ENCODE measurements around the gene GDA.

DNA sequence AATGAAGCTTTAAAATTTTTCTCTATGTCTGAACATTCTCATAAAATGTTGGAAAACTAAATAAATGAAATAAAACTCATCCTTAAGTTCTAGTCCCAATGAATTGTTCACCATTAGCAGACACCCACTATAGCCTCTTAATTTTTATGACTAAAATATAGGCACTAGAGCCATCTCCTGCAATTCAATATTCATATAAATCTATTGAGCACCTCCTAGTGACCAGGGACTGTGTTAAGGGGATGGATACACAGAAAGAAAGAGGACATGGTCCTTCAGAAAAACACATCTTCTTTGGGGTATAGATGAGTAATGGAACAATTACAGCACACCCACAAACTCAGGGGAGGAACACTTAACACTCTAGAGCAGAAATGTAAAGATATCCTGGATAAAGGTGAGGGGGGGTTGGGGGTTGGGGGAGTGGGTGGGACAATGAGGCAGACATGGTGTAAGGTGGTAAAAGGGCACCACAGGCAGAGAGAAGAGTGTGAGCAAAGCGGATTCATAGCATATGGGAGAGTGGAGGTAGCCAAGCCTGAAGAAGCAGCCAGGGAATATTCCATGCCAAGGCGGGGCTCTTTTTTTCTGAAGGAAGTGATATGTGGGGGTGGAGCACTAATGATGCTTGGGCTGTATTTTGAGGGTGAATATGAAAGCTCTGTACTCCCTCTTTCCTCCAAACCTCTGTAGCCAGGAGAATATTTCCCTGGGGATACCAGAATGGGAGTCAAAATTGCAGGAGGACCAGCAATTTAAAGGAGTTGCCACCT lies 3.3 kb upstream of the GDA start:
- TF ChIP-seq CTCF (IDR thresholded peaks at IDR 0.05; ENCODE audit: low read depth, low read length) (no peak), EZH2phosphoT487 (IDR thresholded peaks at IDR 0.05; ENCODE audit: low read depth) (no peak)
